Ishikawa (cell line): ENCODE measurements around the gene RANBP17.
A peak's percentile ranks its signal among the peaks of the same experiment; 100 is the strongest.

ENCODE experiments used
- CEBPB ChIP-seq: IDR thresholded peaks from 2 replicates; pipeline ENCODE4 v1.6.1; 2012
- CREB1 ChIP-seq: IDR thresholded peaks from 2 replicates; pipeline ENCODE4 v1.6.1; 2012; ENCODE audit warnings: low read depth
- EGR1 ChIP-seq: IDR thresholded peaks from 2 replicates; pipeline ENCODE4 v1.6.1; 2012
- EP300 ChIP-seq: IDR thresholded peaks from 2 replicates; pipeline ENCODE4 v1.6.1; 2012; ENCODE audit warnings: borderline replicate concordance
- FOXM1 ChIP-seq: IDR thresholded peaks from 2 replicates; pipeline ENCODE4 v1.6.1; 2012; ENCODE audit warnings: low read depth, borderline replicate concordance
- NFIC ChIP-seq: IDR thresholded peaks from 2 replicates; pipeline ENCODE4 v1.6.1; 2012
- RAD21 ChIP-seq: IDR thresholded peaks from 2 replicates; pipeline ENCODE4 v1.6.1; 2012; ENCODE audit warnings: low read depth
- TAF1 ChIP-seq: IDR thresholded peaks from 2 replicates; pipeline ENCODE4 v1.6.1; 2012; ENCODE audit warnings: low read depth, mild to moderate bottlenecking
- TCF12 ChIP-seq: IDR thresholded peaks from 2 replicates; pipeline ENCODE4 v1.6.1; 2012; ENCODE audit warnings: low read depth
- TEAD4 ChIP-seq: IDR thresholded peaks from 2 replicates; pipeline ENCODE4 v1.6.1; 2012
- YY1 ChIP-seq: IDR thresholded peaks from 2 replicates; pipeline ENCODE4 v1.6.1; 2012; ENCODE audit warnings: low read depth
- ZBTB7A ChIP-seq: IDR thresholded peaks from 2 replicates; pipeline ENCODE4 v1.6.1; 2012; ENCODE audit warnings: low read depth
- TF ChIP-seq, protein P1 (sequence below): IDR thresholded peaks from 2 replicates; pipeline ENCODE4 v1.6.1; 2012
- TF ChIP-seq, protein P2 (sequence below): IDR thresholded peaks from 2 replicates; pipeline ENCODE4 v1.6.1; 2012
- TF ChIP-seq, protein P3 (sequence below): IDR thresholded peaks from 2 replicates; pipeline ENCODE4 v1.6.1; 2012; ENCODE audit warnings: low read depth, mild to moderate bottlenecking

RANBP17 gene

GRCh38 chr5:171323806-171324632 lies 462.2 kb downstream of the RANBP17 start:
- TF ChIP-seq CEBPB: no peak
- no peak for TF ChIP-seq ZBTB7A
- TF ChIP-seq FOXM1: no peak

- no peak for TF ChIP-seq TCF12
- no peak for TF ChIP-seq TEAD4
- TF ChIP-seq, protein P1, sequence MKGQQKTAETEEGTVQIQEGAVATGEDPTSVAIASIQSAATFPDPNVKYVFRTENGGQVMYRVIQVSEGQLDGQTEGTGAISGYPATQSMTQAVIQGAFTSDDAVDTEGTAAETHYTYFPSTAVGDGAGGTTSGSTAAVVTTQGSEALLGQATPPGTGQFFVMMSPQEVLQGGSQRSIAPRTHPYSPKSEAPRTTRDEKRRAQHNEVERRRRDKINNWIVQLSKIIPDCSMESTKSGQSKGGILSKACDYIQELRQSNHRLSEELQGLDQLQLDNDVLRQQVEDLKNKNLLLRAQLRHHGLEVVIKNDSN: no peak
- TF ChIP-seq, protein P2, sequence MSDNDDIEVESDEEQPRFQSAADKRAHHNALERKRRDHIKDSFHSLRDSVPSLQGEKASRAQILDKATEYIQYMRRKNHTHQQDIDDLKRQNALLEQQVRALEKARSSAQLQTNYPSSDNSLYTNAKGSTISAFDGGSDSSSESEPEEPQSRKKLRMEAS: no peak
- TF ChIP-seq CREB1: no peak
- no peak for TF ChIP-seq FOXM1
Observed at GRCh38 chr5:171330021-171330420, 468.2 kb downstream of the RANBP17 start.

DNA sequence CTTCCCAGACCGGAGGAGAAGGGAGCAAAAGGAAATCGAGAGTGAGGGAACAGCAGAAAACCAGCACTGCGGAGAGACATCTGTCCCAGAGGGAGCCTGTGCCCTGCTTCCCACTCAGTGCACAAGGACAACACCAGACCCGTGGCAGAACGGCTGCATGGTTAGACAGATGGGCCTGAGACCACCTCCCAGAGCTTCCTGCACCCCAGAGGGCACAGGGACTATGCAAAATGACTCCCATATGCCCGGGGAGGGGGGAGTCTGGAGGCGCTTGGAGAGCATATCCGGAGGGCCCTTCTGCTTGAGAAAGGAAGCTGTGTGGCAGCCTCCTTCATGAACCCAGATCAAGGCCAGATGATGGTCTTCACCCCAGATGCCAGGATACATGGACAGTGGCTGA lies 473.8 kb downstream of the RANBP17 start:
- TF ChIP-seq YY1: no peak
- TF ChIP-seq EP300: no peak
- no peak for TF ChIP-seq EGR1
- TF ChIP-seq CEBPB: no peak

- TF ChIP-seq RAD21: peak; percentile 95
- 0 out of 2 replicates have a peak, but pooled peaks have one; percentile 38 for TF ChIP-seq CEBPB
- peak; percentile 17; the same call in 1 of the 2 replicates for TF ChIP-seq TEAD4
- TF ChIP-seq, protein P2: peak; percentile 48; the same call in 1 of the 2 replicates
- TF ChIP-seq, protein P1: no peak
- TF ChIP-seq YY1: peak; percentile 73; the same call in 1 of the 2 replicates
- TF ChIP-seq TCF12: no peak
- no peak for TF ChIP-seq EP300
Observed at GRCh38 chr5:171336521-171337209, 474.8 kb downstream of the RANBP17 start.

DNA sequence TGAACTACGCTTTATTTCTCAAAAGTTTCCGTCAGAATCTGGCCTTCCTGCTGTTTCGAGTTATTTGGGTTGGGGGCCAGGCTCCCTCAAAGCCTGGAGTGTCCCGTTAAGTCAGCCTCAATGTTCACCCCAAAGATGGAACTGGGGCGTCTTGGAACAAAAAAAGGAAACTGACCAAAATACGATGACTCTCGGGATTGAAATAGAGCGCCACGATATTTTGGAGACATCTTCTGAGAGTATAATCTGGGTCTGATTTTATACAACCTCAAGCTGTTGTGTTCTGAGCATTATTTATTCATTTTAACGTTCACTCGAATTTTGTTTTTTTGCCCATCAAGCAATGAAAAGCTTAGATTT lies 475.4 kb downstream of the RANBP17 start:
- TF ChIP-seq CEBPB (no peak), TEAD4 (no peak), TAF1 (no peak), CREB1 (no peak)

- TF ChIP-seq CEBPB (no peak), YY1 (no peak), ZBTB7A (no peak), TAF1 (no peak), FOXM1 (no peak), CREB1 (no peak)
- TF ChIP-seq, protein P2: no peak
- TF ChIP-seq, protein P3, sequence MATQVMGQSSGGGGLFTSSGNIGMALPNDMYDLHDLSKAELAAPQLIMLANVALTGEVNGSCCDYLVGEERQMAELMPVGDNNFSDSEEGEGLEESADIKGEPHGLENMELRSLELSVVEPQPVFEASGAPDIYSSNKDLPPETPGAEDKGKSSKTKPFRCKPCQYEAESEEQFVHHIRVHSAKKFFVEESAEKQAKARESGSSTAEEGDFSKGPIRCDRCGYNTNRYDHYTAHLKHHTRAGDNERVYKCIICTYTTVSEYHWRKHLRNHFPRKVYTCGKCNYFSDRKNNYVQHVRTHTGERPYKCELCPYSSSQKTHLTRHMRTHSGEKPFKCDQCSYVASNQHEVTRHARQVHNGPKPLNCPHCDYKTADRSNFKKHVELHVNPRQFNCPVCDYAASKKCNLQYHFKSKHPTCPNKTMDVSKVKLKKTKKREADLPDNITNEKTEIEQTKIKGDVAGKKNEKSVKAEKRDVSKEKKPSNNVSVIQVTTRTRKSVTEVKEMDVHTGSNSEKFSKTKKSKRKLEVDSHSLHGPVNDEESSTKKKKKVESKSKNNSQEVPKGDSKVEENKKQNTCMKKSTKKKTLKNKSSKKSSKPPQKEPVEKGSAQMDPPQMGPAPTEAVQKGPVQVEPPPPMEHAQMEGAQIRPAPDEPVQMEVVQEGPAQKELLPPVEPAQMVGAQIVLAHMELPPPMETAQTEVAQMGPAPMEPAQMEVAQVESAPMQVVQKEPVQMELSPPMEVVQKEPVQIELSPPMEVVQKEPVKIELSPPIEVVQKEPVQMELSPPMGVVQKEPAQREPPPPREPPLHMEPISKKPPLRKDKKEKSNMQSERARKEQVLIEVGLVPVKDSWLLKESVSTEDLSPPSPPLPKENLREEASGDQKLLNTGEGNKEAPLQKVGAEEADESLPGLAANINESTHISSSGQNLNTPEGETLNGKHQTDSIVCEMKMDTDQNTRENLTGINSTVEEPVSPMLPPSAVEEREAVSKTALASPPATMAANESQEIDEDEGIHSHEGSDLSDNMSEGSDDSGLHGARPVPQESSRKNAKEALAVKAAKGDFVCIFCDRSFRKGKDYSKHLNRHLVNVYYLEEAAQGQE: no peak
Observed at GRCh38 chr5:171340042-171340441, 478.2 kb downstream of the RANBP17 start.

DNA sequence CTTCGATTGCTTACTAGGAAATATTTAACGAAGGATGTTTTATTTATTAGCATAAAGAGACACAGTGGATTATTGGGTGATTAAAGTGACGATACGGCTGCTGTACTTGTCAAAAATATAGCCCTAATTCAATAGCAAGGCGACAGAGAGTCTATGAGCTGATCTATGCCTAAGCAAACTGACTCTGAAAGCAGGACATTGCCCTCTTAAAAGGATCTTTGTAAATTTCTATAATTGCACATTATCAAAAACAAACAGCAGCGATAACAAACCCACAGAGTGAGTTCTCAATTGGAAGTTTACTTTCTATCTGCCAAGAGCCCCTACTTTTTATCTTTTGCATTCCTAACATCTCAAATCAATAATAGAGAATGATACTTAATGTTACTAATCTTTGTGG lies 478.7 kb downstream of the RANBP17 start:
- TF ChIP-seq ZBTB7A (no peak), NFIC (no peak), TCF12 (no peak), FOXM1 (no peak), EGR1 (no peak), EP300 (no peak), CEBPB (no peak), TAF1 (no peak), CREB1 (no peak), RAD21 (no peak)
- TF ChIP-seq, protein P1: no peak
